Upper lobe of left lung (tissue), 6 donors: ENCODE results near the gene TNFRSF25. TPM values are rescaled to one million over a fixed set of nuclear protein-coding genes. Genes with fewer than 3 reads are reported as not detected.

Source experiments
- ATAC-seq, 2 donors: fragments of 200-7000 bp; cut with Tn5 transposase; one replicate each; pipeline ENCODE4 v1.9.1; 2022; ENCODE audit warnings: mild to moderate bottlenecking in 2 of 2, moderate library complexity in 2 of 2; ENCODE audit not compliant: low FRiP score in 2 of 2
- DNase-seq, 2 donors: peaks; one replicate each; pipeline ENCODE4 v3.0.0-alpha.2; 2019 to 2020
- H3K27ac ChIP-seq, 4 donors: fragments of 200-600 bp; sonication (generic); one replicate each; pipeline ENCODE4 v1.5.1; 2016 to 2019
- H3K27me3 ChIP-seq, 4 donors: fragments of 200-600 bp; sonication (generic); one replicate each; pipeline ENCODE4 v1.5.1; 2017 to 2019
- H3K36me3 ChIP-seq, 4 donors: fragments of 200-600 bp; sonication (generic); one replicate each; pipeline ENCODE4 v1.5.1; 2016 to 2019
- H3K4me1 ChIP-seq, 4 donors: fragments of 200-600 bp; sonication (generic); one replicate each; pipeline ENCODE4 v1.5.1; 2018 to 2019
- H3K4me3 ChIP-seq, 4 donors: fragments of 200-600 bp; sonication (generic); one replicate each; pipeline ENCODE4 v1.5.1; 2017 to 2019; ENCODE audit warnings: mild to moderate bottlenecking in 2 of 4, moderate library complexity in 1 of 4
- H3K9me3 ChIP-seq, 4 donors: fragments of 200-600 bp; sonication (generic); one replicate each; pipeline ENCODE4 v1.5.1; 2018 to 2019
- CTCF ChIP-seq, 6 experiments: fragments of 450-650 bp in 4 of 6; fragments of 200-600 bp in 2 of 6; sonication (generic) in 2 of 6; IDR thresholded peaks; one replicate each; pipeline ENCODE4 v1.5.1; 2016 to 2019; ENCODE audit warnings: antibody characterized with exemption in 6 of 6
- EP300 ChIP-seq, 4 donors: sonication (generic); formaldehyde crosslinking; IDR thresholded peaks; one replicate each; pipeline ENCODE4 v1.5.1; 2017; ENCODE audit warnings: antibody characterized with exemption in 4 of 4, control low read depth in 2 of 4
- POLR2A ChIP-seq, 4 donors: fragments of 450-650 bp; IDR thresholded peaks; one replicate each; pipeline ENCODE4 v1.5.1; 2016 to 2017; ENCODE audit warnings: antibody characterized with exemption in 4 of 4, mild to moderate bottlenecking in 2 of 4
- POLR2AphosphoS5 ChIP-seq, 2 donors: sonication (generic); formaldehyde crosslinking; IDR thresholded peaks; one replicate each; pipeline ENCODE4 v1.5.1; 2017; ENCODE audit warnings: antibody characterized with exemption in 2 of 2
- WGBS, 2 donors: methylation state at CpG; one replicate each; pipeline ENCODE4 v1.1.5; 2017 to 2018; 5-methylcytosine and 5-hydroxymethylcytosine counted together
- small RNA-seq, 4 donors: library from RNA; depleted of rRNA; stranded (forward); fragments of <200 nt; gene quantifications; one replicate each; pipeline ENCODE3, GENCODE V24; 2016
- total RNA-seq, 6 donors: library from RNA; depleted of rRNA in 4 of 6; stranded (reverse); fragments of >200 nt in 4 of 6; gene quantifications; one replicate each; pipeline versions ENCODE4 v1.1.0 to v1.2.1, GENCODE V29; 2016 to 2021
- donor health status: DM: no; HTN: no; CAD: no; lungs with moderate emphysema.
- donor health status: DM: no; HTN: yes; CAD: no; lungs with severe emphysema.

Gene TNFRSF25
- total RNA-seq, 6 donors from 2014 or later = 4.6 to 51.3 (median 14.0) TPM

- no peaks in the 10 kb centered on the region for H3K36me3 ChIP-seq
- TF ChIP-seq EP300 (IDR thresholded peaks at IDR 0.05) = no peak
- TF ChIP-seq CTCF (IDR thresholded peaks at IDR 0.05) = peak in 2 of 6 experiments; percentile 13 to 27
- no peaks in the 10 kb centered on the region for H3K9me3 ChIP-seq
- 5 to 6% methylated on average over 14 to 15 of the region's 15 CpGs for WGBS, 2 donors
- peak in 1 of 2 donors; percentile 54 for ATAC-seq
- DNase-seq = no peak
- peaks cover 8 to 22% (median 8%) of the 10 kb centered on the region in 4 donors for H3K4me1 ChIP-seq
- peaks cover 3 to 25% (median 16%) of the 10 kb centered on the region in 4 donors for H3K27me3 ChIP-seq
- H3K4me3 ChIP-seq = no peak overlapping the region
- H3K27ac ChIP-seq = no peak overlapping the region
These were observed 51.5 kb downstream of the TNFRSF25 start for GRCh38 chr1:6414443-6414844.

- H3K27me3 ChIP-seq = peaks cover 0 to 9% (median 3%) of the 10 kb centered on the region in 4 donors
- WGBS, 2 donors = 34 to 39% methylated on average over 6 of the region's 6 CpGs
These were observed 53.1 kb downstream of the TNFRSF25 start for GRCh38 chr1:6412896-6413295.

More at GRCh38 chr1:6412896-6413295, 53.1 kb downstream of the TNFRSF25 start:
- H3K9me3 ChIP-seq = no peaks in the 10 kb centered on the region
- H3K27ac ChIP-seq = no peak overlapping the region
- ATAC-seq (no peak), DNase-seq (no peak)
- no peak overlapping the region for H3K4me3 ChIP-seq
- H3K36me3 ChIP-seq = no peaks in the 10 kb centered on the region
- peaks cover 0 to 9% (median 0%) of the 10 kb centered on the region in 4 donors for H3K4me1 ChIP-seq
- no peak for TF ChIP-seq POLR2AphosphoS5 (IDR thresholded peaks at IDR 0.05)
- TF ChIP-seq POLR2A (IDR thresholded peaks at IDR 0.05) = no peak
- TF ChIP-seq CTCF (IDR thresholded peaks at IDR 0.05) = no peak
- TF ChIP-seq EP300 (IDR thresholded peaks at IDR 0.05) = no peak

Small RNA genes within 50 kb of the gene (small RNA-seq; reads per million reads assigned to genes)
- 0 reads per million in 4 donors for gene MIR4252

Other genes starting within 250 kb of the TNFRSF25 start
- gene ICMT, start 230.2 kb downstream of the TNFRSF25 start, total RNA-seq = 10 to 100 TPM; 23.0 to 66.7 (median 52.2) TPM
- gene HES3, start 222.0 kb downstream of the TNFRSF25 start, total RNA-seq = not detected
- 10 to 100 TPM in 3 of 6 donors, 1 to 10 TPM in 3; 2.4 to 25.7 (median 12.5) TPM for gene GPR153, start 205.1 kb downstream of the TNFRSF25 start, total RNA-seq
- gene ACOT7, start 72.4 kb downstream of the TNFRSF25 start, total RNA-seq = 10 to 100 TPM in 5 of 6 donors, 1 to 10 TPM in 1; 8.2 to 33.4 (median 26.5) TPM
- 10 to 100 TPM in 1 of 6 donors, 1 to 10 TPM in 5; 1.8 to 11.4 (median 3.7) TPM for gene HES2, start 46.3 kb downstream of the TNFRSF25 start, total RNA-seq
- 10 to 100 TPM in 2 of 6 donors, 1 to 10 TPM in 4; 2.1 to 27.2 (median 4.8) TPM for gene ESPN, start 41.4 kb downstream of the TNFRSF25 start, total RNA-seq
- gene PLEKHG5, start 25.5 kb upstream of the TNFRSF25 start, total RNA-seq = 10 to 100 TPM in 5 of 6 donors, 1 to 10 TPM in 1; 5.0 to 31.4 (median 12.6) TPM
- gene NOL9, start 88.3 kb upstream of the TNFRSF25 start, total RNA-seq = 10 to 100 TPM; 19.6 to 41.9 (median 24.7) TPM
- under 1 TPM in 2 of 6 donors, not detected in 4; 0.11 to 0.15 TPM for gene TAS1R1, start 89.1 kb upstream of the TNFRSF25 start, total RNA-seq
- 10 to 100 TPM; 16.2 to 56.6 (median 36.9) TPM for gene ZBTB48, start 113.8 kb upstream of the TNFRSF25 start, total RNA-seq
- gene KLHL21, start 136.7 kb upstream of the TNFRSF25 start, total RNA-seq = 10 to 100 TPM; 26.4 to 66.0 (median 39.7) TPM
- 10 to 100 TPM in 3 of 6 donors, 1 to 10 TPM in 3; 8.4 to 23.0 (median 9.8) TPM for gene PHF13, start 147.6 kb upstream of the TNFRSF25 start, total RNA-seq
- 10 to 100 TPM in 5 of 6 donors, 1 to 10 TPM in 1; 7.7 to 26.2 (median 17.3) TPM for gene THAP3, start 158.7 kb upstream of the TNFRSF25 start, total RNA-seq
- 10 to 100 TPM; 35.9 to 44.0 (median 38.2) TPM for gene DNAJC11, start 235.6 kb upstream of the TNFRSF25 start, total RNA-seq